T1000 (cell line): ENCODE measurements around the gene GFER.

Source experiments
- DNase-seq: peaks from one replicate; lab custom pipeline; 2025; ENCODE audit warnings: mixed read lengths; lab: John Stamatoyannopoulos, UW

GFER gene

GRCh38 chr16:1974157-1975070 lies 9.6 kb upstream of the GFER start:
- no peak for DNase-seq

DNA sequence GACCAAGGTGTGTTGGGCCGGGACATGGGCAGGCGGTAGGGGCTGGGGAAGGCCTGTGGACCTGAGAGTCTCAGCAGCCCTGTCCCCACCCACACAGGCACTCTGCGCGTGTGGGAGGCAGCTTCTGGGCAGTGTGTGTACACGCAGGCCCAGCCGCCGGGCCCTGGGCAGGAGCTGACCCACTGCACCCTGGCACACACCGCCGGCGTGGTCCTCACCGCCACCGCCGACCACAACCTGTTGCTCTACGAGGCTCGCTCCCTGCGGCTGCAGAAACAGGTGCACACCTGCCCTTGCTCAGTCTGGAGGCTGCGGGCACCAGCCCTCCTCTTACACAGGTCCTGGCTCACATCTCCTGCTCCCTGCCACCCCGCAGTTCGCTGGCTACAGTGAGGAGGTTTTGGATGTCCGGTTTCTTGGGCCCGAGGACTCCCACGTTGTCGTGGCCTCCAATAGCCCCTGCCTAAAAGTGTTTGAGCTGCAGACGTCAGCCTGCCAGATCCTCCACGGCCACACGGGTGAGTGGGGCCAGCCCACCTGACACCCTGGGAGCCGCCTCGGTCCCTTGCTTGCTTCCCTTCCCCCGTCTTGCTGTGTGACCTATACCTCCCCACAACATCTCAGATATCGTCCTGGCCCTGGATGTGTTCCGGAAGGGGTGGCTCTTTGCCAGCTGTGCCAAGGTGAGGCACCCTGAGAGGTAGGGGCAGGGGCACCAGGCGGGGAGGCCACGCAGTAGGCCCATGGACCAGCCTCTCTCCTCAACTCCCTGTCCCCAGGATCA lies 8.4 kb upstream of the GFER start:
- DNase-seq = no peak

DNA sequence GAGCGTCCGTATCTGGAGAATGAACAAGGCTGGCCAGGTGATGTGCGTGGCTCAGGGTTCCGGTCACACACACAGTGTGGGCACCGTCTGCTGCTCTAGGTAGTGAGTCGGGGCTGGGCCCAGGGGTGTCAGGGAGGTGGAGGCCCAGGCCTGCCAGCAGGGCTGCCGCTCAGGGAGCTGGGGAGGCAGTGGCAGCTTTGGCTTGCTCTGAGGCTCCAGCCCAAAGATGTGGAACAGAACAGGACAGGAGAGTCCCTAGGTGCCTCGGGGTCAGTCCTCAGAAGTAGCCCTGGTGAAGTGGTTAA lies 7.8 kb upstream of the GFER start:
- no peak for DNase-seq

DNA sequence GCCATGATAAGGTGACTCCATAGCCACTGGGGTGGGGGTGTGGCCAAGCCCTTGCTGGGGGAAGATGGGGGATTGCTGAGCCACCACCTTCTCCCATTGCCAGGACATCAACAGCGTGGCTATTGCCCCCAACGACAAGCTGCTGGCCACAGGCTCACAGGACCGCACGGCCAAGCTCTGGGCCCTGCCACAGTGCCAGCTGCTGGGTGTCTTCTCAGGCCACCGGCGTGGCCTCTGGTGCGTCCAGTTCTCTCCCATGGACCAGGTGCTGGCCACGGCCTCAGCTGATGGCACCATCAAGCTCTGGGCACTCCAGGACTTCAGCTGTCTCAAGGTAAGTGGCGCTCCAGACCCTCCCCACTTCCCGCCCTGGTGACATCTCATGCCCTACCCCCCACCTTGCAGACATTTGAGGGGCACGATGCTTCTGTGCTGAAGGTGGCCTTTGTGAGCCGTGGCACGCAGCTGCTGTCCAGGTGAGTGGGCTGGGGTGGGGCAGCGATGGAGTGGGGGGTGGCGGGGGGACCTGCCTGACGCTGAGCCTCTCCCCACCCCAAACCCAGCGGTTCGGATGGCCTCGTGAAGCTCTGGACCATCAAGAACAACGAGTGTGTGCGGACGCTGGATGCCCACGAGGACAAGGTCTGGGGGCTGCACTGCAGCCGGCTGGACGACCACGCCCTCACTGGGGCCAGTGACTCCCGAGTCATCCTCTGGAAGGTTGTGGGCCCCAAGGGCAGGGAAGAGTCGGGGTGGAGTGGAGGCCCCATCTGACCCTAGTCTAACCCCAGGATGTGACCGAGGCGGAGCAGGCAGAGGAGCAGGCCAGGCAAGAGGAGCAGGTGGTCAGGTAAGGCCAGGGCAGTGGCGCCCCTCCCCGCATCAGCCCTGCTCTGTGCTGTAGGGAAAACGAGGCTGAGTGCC lies 6.8 kb upstream of the GFER start:
- no peak for DNase-seq

GRCh38 chr16:1977875-1978268 lies 6.1 kb upstream of the GFER start:
- DNase-seq = no peak

GRCh38 chr16:1978476-1979120 lies 5.4 kb upstream of the GFER start:
- DNase-seq = no peak

DNA sequence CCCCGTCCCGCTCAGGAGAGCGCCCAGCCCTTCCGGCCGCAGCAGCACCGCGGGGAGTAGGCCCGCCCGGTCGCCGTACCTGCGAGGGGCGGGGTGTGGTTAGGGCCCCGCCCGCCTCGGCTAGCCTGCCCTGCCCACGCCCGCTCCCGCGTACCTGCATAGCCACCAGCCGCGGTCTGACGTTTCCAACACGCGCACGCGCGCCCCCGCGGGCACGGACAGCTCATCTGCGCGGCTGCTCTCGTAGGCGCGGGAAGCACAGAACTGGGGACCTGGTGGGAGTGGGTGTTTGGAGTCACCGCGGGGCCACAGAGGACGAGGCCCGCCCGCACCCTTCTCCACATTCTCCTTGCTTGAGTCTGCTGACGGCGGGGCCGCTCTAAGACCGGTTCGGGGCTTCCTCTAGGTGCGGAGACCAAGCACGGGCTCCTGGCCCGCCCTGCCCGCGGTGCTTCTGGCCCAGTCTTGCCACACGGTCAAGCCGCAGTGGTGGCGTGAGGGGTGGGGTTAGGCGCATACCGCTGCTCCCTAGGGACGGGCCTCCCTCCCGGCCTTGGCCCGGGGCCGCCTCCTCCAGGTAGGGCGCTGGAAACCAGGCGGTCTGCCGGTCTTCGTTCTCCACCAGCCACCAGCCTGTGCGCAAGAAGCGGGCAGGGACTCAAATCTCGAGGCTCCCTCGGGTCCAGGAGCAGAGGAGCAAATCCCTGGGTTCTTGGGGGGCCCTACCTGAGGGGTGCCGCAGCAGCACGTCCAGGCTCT lies 4.5 kb upstream of the GFER start:
- no peak for DNase-seq

- no peak for DNase-seq
Observed at GRCh38 chr16:1980030-1980769, 3.8 kb upstream of the GFER start.

DNA sequence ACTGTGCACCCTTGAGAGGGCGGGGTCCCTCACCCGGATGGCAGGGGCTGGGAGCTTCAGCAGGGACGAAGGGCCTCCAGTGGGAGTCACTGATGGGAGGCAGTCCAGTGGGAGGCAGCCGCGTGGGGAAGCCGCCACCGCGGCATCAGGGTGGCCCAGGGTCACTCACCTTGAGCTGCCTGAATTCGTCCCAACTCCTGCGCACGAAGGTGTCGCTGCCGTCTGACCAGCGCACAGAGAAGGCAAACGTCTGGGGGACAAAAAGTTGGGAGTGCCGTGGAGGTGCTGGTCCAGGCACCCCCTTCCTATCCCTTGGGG lies 3.3 kb upstream of the GFER start:
- no peak for DNase-seq

DNA sequence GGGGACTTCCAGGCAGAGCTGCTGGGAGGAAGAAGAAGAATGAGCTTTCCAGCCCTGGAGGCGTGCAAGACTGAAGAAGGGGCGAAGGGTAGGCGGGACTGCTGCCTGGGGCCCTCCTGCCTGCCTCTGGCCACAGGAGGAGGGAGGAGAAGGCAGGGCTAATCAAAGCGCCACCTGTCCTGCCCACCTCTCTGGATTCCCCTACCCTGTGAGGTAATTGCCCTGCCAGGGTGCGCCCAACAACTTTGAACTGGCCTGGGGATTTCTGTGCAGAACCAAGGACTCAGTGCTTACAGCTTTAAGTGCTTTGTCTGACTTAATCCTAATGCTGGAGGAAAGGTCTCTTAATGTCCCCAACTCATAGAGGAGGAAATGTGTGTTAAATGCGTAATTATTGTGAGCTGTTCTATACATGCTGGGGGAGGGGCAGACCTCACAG lies 2.6 kb upstream of the GFER start, which contains the start of gene NOXO1:
TSS of gene NOXO1 (minus strand) at position 72 of the 439 bp plus-strand sequence. CDS start 290 bp downstream, outside the sequence.
- no peak for DNase-seq

DNA sequence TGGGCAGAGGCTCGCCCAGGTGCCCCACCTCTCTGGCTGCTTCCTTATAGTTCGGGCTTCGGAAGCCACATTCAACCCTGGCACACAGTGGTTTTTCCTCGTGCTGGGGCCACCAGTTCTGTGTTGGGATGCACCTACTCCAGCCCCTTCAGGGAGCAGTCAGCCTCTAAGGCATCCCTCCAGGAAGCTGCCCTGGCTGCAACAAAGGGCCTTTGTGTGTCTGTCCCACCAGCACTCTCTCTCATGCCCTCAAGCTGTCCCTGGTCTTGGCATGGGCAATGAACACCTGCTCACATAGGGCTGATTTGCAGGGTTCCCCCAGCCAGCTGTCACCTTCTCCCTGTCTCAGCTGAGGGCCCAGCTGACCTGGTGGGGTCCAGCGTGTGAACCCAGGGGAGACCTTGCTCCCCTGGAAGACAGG lies 2.0 kb upstream of the GFER start:
- DNase-seq = no peak

GRCh38 chr16:1982991-1983543 lies 926 bp upstream of the GFER start:
- no peak for DNase-seq

DNA sequence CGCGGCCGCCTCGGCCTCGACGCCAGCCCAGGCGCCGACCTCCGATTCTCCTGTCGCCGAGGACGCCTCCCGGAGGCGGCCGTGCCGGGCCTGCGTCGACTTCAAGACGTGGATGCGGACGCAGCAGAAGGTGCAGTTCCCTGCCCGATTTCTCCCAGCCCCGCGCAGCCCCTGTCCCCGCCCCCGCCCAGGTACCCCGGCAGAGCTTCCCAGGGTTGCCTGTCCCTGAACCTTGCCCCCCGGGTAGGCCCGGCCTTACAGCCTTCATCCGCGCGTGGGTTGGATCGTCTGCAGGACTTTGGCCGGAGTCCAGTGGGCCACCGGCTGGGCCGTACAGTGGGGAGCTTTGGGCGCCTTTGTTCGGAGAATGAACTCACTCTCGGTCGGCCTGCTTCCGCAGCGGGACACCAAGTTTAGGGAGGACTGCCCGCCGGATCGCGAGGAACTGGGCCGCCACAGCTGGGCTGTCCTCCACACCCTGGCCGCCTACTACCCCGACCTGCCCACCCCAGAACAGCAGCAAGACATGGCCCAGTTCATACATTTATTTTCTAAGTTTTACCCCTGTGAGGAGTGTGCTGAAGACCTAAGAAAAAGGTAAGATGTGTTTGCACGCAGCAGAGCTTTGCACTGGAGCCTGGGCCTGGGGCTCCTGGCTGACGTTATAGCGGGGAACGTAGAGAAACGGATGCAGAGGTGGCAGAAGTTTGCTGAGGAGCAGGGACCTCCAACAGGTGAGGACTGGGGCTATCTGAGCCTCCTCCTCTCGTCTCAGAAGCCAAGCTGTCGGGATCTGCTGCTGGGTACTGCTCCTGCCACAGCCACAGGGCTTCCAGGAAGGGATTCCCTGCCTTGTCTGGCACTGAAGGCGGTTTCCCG lies 593 bp downstream of the GFER start:
- DNase-seq = no peak

DNA sequence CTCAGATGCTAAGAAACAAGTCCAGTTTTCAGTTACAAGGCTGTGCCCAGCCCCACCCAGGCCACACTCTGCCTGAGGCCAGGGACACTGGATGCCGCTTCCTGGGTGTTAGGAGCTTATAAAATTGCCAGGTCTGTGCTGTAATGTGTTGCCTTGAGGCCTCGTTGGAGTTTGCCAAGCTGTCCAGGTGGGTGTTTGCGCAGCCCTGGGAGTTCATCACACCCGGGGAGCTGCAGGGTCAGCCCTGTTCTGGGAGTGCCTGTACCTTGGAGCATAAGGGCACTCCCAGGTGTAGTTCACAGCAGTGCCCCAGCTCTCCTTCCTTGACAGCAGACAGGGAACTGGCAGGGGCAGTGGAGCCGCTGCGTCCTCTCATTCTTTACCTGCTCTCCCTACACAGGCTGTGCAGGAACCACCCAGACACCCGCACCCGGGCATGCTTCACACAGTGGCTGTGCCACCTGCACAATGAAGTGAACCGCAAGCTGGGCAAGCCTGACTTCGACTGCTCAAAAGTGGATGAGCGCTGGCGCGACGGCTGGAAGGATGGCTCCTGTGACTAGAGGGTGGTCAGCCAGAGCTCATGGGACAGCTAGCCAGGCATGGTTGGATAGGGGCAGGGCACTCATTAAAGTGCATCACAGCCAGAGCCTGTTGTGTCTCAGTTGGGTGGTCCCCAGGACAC lies 1.6 kb downstream of the GFER start:
- no peak for DNase-seq

DNA sequence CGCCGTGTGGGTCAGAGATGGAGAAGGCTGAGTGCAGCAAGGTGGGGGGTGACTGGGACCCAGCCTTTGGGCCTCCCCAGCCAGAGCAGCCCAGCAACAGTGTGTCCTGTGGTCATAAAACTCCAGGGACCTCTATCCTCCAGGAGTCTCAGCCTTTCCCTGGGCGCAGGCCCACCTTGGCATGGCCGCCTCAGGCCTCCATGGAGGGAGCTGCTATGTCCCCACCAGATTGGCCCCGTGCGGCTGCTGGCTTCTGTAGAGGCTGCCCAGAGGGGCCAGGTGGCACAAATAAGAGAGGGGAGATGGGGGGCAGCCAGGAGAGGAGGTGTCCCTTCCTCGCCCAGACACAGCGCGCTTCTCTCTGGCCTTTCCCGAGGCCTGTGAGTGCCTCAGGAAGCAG lies 3.2 kb downstream of the GFER start:
- no peak for DNase-seq

DNA sequence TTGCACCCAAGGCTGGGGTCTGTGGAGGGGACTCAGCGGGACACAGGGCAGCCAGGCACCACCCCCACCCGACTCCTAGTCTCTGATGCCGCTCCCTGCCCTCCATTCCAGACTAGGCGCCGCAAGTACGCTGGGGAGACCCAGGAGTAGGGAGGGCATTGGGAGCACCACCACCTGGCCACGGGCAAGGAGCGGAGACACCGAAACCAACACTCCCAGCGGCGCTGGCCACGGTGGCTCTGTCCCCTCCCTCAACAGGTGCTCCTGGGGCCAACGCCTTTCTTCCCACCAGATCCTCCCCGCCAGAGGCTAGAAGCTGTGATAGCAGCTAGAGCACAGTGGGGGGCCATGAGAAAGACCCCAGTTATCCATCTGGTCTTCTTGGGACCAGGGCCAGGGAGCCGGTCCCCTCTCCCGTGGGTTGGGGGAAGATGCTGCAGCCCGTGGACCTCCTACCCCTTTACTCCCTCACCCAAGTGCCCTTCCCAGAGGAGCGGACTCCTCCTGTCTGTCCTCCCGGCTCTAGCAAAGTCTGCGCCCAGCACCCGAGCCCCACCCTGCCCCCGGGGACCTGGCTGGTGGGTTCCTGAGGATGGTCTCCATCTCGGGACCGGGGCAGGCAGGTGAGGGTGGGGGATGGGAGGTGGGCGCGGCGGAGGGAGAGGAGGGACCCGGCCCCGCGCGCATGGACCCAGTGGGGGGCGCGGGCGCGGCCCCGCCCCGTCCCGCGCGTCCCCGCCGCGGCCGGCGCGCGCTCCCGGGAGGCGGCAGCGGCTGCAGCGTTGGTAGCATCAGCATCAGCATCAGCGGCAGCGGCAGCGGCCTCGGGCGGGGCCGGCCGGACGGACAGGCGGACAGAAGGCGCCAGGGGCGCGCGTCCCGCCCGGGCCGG lies 5.5 kb downstream of the GFER start, which contains the start of gene SYNGR3:
TSS of gene SYNGR3 (plus strand) at position 762 of the 892 bp plus-strand sequence. CDS start 133 bp downstream, outside the sequence.
- no peak for DNase-seq

GRCh38 chr16:1990101-1990350 lies 6.0 kb downstream of the GFER start:
- DNase-seq = no peak
